Activated CD4-positive, alpha-beta T cell treated with anti-CD3 and anti-CD28 coated beads, Interleukin-2, amount 50 U/mL, for 16 hours (primary cell): ENCODE data around the gene NOP9.
"Not testable (repeated sequence)": the region's sequence is repeated elsewhere in the genome, so short reads cannot be mapped to it uniquely, and the experiment has no call there.

Experiments used
- DNase-seq: peaks from one replicate; pipeline ENCODE4 v3.0.0-alpha.2; 2020

Gene NOP9

DNA sequence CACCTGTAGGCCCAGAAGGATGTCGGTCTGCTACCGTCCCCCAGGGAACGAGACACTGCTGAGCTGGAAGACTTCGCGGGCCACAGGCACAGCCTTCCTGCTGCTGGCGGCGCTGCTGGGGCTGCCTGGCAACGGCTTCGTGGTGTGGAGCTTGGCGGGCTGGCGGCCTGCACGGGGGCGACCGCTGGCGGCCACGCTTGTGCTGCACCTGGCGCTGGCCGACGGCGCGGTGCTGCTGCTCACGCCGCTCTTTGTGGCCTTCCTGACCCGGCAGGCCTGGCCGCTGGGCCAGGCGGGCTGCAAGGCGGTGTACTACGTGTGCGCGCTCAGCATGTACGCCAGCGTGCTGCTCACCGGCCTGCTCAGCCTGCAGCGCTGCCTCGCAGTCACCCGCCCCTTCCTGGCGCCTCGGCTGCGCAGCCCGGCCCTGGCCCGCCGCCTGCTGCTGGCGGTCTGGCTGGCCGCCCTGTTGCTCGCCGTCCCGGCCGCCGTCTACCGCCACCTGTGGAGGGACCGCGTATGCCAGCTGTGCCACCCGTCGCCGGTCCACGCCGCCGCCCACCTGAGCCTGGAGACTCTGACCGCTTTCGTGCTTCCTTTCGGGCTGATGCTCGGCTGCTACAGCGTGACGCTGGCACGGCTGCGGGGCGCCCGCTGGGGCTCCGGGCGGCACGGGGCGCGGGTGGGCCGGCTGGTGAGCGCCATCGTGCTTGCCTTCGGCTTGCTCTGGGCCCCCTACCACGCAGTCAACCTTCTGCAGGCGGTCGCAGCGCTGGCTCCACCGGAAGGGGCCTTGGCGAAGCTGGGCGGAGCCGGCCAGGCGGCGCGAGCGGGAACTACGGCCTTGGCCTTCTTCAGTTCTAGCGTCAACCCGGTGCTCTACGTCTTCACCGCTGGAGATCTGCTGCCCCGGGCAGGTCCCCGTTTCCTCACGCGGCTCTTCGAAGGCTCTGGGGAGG is 11.3 kb downstream of the NOP9 start, which contains the start of gene LTB4R:
LTB4R (plus strand) TSS at position 857 of the 959 bp plus-strand sequence. CDS start 4,150 bp downstream, outside the sequence.
- DNase-seq: peak; percentile 69

DNA sequence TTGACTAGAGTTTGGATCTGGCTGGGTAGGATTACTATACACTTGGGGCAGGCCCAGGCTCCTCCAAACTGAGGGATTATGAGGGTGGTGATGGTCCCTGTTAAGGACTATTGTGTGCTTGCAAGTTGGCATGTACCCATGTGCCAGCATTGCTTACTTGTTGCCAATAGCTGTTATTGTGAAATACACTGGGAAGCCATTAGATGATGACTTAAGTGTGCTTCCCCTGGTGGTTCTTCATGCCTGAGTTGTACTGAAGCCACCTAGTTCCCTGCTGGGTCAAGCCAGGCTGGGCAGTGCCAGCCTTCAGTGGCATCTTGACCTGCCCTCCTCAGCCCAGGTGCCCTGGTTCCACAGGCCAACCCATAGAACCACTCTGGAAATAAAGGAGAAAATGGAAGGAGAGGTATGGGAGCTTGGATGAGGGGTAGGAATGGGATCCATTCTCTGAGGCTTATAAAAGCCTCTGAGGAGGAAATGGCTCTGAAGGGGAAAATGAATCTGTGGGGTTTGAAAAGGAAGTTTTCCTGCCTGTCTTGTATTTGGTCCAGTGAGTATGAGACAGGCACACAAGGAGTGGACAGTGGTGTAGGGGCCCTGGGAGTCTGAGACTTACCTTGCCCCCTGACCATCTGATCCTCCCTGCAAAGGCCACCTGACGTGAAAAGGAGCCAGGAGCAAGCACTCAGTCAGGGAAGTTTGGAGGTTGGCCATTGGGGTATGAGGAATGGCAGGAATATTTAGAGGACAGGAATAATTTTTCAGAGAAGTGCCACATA is 12.4 kb downstream of the NOP9 start:
- DNase-seq: no peak

DNA sequence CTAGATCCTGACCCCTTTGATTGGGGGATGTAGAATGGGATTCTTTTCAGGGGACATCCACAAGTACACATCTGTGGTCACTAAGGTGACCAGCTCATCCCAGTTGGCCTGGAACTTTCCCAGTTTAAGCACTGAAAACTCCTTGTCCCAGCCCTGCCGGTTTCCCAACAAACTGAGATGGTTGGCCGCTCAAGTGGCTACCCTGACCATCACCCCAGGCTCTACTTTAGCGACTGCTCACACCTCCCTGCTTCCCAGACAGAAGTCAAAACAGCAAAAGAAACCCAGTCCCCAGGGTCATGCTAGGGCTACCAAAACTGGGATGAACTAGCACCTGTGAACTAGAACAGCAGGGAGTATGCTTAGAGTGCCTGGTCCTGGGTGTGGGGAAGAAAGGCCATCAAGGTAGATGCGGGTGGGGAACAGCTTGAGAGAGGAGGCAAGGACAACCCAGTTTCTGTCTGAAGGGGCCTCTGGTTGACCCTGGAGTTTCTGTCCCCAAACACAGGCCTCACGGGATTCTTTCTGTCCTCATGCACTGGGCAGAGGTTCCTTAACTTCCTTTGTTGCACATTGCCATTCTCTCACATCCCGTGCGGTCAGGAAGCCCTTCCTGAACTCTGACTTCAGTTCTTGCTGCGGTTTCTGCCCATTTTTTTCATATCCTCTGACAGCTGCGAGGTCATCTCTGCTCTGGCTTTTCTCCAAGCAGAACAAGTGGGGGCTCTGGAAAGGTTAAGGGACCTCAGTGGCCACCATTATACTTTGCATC is 13.3 kb downstream of the NOP9 start:
- peak; percentile 72 for DNase-seq

DNA sequence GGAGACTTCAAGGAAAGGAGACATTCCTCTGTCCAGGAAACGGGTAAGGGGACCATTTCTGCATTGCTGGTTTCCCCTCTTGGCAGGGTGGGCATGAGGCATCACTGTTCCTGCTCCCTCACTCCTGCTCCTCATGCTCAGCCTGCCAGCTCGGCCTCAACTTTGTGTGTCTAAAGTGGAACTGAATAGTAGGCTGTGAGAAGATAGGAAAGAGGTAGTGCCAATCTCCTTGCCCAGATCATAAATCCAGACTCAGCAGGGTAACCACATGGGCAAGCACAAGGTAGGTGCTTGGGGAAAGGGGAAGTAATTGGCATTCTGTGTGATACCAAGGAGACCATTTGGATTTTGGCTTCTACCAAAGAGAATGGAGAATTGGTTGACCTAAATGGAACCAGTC is 14.3 kb downstream of the NOP9 start:
- no peak for DNase-seq

DNA sequence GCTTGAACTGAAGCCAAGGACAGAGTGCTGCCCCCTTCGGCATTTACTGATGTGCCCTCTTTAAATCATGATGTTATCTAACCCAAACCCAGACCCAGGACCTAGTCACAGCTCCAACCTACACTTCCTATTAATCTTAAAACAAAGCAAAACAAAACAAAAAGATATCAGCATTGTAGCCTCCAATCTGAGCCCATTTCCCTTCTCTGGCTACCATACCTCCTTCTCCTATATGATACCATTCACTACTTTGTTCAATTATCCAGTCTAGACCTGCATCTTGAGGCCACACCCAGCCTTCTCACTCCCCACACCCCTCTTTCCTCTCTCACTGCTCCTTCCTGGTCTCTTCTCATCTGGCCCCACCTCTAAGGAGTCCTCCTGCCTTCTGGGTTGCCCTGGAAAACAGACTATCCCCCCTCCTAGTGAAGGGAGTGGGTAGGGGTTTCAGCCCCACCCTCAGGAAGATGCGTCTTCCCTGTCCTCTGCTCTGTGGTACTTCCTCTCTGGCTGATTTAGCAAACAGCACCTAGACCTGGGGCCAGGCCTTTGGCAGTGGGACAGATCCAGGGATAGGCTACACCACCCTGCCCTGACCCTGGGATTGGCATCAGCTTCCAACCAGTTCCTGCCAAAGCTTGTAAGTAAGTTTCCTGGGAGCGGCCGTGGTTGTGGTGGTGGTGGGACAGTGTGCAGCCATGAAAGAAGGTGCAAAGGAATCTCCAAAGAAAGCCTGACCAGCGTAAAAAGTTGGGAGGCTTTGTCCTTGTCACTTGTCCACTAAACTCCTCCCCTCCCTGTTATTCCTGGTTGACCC is 14.9 kb downstream of the NOP9 start:
- DNase-seq: no peak

DNA sequence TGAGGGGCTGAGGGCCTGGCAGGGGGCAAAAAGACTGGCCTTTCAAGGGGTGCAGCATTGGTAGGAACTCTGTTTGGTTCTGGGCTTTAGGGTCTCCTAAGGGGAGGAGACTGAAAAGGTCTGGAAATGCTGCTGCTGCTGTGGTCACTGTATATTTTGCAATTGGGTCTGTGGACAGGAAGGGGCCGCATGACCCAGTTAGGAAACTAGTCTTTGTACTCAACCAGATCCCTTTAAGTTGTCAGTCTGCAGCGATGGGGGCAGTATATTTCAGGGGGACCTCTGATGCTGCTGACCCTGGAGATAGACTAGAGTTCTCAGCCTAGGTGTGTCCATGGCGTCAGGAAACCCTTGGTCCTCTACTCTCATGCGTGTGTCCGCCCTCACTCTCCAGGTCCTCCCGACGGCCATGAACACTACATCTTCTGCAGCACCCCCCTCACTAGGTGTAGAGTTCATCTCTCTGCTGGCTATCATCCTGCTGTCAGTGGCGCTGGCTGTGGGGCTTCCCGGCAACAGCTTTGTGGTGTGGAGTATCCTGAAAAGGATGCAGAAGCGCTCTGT is 15.7 kb downstream of the NOP9 start:
- DNase-seq: no peak

DNA sequence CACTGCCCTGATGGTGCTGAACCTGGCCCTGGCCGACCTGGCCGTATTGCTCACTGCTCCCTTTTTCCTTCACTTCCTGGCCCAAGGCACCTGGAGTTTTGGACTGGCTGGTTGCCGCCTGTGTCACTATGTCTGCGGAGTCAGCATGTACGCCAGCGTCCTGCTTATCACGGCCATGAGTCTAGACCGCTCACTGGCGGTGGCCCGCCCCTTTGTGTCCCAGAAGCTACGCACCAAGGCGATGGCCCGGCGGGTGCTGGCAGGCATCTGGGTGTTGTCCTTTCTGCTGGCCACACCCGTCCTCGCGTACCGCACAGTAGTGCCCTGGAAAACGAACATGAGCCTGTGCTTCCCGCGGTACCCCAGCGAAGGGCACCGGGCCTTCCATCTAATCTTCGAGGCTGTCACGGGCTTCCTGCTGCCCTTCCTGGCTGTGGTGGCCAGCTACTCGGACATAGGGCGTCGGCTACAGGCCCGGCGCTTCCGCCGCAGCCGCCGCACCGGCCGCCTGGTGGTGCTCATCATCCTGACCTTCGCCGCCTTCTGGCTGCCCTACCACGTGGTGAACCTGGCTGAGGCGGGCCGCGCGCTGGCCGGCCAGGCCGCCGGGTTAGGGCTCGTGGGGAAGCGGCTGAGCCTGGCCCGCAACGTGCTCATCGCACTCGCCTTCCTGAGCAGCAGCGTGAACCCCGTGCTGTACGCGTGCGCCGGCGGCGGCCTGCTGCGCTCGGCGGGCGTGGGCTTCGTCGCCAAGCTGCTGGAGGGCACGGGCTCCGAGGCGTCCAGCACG is 16.4 kb downstream of the NOP9 start:
- no peak for DNase-seq

DNA sequence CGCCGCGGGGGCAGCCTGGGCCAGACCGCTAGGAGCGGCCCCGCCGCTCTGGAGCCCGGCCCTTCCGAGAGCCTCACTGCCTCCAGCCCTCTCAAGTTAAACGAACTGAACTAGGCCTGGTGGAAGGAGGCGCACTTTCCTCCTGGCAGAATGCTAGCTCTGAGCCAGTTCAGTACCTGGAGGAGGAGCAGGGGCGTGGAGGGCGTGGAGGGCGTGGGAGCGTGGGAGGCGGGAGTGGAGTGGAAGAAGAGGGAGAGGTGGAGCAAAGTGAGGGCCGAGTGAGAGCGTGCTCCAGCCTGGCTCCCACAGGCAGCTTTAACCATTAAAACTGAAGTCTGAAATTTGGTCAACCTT is 16.9 kb downstream of the NOP9 start:
- no peak for DNase-seq

DNA sequence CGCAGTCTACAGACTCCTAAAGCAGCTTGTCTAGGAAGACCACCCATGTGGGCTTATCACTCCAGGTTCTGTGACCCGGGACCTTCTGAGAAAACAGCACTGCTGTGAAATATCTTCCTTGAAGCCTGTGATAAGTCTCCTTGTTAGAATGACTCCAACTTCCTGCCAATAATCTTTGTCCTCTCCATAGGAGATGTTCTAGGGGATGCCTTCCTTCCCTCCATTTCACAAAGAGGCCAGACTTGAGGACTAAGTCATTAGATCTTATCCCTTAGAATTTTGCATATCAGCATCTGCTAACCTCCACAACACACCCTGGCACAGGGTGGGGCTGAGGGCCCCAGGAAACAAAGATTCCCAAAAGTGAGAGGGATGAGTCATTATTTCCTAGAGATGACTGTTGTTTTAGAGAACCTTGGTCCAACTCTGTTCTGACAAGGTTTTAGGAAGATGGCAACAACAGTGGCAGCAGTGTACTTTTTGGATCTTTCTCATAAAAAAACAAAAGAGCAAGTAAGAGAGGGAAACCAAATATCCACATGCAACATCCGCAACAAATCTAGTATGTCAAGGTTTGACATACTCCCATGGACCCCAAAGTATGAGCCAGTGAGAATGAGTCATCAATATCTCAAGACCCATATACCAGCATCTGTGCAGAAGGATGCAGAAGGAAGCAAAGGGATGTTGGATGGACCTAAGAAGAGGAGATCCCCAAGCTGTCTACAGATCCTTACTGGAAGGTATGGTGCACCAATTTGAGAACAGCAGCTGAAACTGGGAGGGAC is 17.7 kb downstream of the NOP9 start:
- no peak for DNase-seq

DNA sequence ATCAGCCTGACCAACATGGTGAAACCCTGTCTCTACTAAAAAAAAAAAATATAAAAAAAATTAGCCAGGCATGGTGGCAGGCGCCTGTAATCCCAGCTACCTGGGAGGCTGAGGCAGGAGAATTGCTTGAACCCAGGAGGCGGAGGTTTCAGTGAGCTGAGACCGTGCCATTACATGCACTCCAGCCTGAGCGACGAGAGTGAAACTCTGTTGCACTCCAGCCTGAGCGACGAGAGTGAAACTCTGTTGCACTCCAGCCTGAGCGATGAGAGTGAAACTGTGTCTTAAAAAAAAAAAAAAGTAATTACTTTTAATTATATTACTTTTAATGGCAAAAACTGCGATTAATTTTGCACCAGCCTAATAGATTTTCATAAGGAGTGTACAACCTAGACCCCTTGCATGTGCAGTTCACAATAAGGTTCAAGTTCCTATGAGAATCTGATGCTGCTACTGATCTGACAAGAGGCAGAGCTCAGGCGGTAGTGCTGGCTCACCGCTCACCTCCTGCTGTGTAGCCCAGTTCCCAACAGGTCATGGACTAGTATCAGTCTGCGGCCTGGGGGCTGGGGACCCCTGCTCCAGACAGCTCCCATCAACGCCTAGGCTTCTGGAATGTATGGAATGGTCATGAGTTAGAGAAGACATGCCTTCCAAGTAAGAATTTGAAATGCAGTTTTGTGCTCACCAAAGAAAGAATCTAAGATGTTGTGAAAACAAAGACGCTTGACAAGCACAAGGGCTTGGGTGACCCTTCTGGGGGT is 21.7 kb downstream of the NOP9 start:
- DNase-seq: no peak

DNA sequence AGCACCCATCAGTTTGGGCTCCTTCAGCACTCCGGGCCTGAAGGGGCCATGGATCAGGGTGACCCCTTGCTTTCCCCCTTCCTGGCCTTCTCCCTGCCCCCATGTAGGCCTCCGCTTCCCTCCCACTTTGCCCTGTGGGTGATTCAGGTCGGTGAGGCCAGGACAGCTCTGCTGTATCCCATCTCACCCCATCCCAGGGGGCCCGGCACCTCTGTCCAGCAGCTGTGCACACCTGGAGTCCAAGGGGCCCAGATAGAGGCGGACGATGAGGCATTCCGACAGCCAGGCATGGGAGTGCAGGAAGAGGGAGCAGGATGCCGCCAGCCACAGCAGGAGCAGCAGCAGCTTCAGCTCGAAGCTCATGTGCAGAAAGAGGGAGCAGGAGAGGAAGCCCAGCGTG is 23.0 kb downstream of the NOP9 start:
- no peak for DNase-seq

DNA sequence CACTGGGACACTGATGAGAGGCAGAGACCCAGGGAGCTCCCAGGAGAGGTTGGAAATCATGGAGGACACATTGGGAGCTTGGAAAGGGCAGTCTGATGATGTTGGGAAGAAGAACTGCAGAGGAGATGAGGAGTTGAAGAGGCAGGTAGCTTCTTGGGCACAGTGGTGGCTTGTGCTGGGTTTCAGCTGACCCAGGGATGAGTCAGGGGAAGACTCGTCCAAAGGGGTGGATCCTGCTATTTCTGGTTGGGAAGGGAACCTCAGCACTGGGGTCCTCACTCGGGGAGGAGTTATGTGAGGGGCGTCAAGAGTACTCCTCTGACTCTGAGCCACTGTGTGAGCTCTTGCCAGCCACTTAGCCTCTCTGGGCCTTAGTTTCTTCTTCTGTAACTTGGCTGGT is 23.7 kb downstream of the NOP9 start:
- no peak for DNase-seq

DNA sequence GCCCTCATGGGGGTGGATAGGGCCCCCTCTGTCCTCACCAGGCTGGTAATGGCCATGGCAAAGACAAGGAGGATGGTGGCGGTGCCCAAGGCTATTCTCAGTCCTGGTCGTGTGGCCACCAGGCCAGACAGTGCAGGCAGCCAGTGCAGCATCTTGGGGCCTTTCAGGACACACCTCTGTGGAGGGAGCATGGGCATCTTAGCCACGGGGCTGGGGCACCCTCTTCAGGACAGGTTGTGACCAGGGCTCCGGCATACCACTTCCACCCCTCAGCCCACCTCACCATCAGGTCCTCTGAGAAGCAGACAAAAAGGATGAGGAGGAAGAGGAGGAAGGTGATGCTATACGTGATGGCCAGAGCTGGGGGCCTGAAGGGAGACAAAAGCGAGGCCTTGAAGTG is 24.4 kb downstream of the NOP9 start:
- no peak for DNase-seq

DNA sequence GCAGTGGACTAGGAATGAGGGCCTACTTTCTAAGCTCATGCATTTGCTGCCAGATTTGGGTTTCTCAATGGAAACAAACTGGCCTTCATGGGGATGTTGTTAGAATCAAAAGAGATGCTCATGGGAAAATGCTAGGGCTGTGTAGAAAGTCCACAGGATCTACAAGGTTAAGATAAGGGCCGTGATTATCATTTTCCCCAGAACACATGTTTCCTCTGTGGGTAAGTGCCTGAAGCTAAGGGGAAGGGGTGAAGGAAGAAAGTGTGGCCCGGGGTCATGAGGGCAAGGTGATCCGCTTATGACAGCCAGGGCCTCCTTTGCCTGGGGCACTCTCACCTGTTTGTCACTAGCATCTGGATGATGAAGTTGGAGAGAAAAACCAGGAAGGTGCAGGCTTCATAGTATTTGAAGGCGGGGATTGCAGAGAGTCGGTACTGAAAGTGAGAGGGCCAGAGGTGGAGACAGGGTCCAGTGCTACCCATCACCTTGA is 25.4 kb downstream of the NOP9 start:
- no peak for DNase-seq

DNA sequence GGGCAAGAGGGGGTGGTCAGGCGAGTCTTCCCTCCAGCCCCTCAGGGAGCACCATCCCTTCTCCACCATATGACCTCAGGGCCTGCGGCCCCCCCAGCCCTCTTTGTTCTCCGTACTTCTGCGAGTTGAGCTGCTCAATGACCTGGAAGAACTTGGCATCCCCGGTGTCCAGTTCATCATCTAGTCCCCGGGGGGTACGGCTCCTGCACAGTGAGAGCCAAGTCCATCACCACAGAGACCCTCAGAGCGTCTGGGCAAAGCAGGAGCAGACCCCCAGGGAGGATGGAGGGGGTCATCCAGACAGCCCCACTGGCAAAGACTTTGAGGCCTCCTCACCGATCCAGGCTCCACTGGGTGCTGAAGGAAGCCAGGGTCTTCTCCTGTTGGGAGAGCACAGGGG is 26.3 kb downstream of the NOP9 start:
- DNase-seq: no peak

DNA sequence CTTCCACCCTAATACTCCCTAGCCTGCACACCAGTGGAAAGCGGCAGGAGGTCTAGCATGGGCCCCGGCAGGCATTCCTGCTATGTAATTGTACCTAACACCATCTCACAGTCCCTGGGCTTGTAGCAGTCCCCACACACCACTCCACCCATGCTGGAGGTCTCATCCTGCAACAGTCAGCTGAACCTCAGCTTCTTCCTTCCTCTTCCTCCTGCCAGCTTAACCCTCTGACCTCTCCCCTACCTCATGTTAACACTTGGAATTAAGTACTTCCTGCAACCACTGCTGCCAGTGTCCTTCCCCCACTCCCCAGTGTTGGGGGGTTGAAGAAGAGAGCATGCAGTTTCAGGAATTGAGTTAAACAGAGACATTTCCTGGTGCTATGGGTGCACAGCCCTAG is 27.7 kb downstream of the NOP9 start:
- DNase-seq: no peak

DNA sequence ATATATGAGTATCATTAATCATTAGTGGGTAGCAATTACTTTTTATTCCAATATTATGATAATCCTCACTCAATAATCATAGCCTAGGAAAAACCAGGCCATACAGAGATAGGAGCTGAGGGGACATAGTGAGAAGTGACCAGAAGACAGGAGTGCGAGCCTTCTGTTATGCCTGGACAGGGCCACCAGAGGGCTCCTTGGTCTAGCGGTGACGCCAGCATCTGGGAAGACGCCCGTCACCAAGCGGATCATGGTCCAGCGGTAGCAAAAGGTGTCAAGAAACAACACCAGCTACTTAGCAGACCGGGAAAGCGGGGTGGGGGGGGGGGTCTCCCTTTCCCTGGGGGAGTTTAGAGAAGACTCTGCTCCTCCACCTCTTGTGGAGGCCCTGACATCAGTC is 28.3 kb downstream of the NOP9 start:
- DNase-seq: not testable (repeated sequence)

DNA sequence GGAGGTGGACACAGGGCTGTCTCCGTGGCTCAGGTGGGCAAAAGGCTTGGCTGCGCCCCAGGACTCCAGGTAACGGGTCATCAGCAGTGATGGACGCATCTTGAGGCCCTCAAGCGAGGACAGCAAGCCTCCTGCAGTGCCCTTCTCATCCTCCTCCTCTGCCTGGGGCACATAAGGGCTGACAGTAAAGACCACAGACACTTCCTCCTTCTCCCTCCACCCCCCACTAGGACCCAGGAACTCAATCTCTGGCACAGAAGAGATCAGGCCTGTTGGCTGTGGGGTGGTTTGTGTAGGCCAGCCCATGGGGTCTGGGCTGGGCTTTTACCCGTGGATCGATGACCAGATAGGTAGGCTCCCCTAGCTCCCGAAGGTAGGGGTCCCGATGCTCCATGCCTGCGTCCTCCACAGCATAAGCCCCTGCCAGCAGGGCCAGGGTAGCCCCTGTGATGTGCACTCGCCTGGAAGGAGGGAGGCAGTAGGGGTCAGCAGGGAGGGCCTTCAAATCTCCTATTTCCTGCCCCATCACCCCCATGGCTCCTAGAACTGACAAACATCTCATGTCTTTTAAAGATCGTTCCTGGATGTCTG is 29.5 kb downstream of the NOP9 start:
- DNase-seq: no peak

DNA sequence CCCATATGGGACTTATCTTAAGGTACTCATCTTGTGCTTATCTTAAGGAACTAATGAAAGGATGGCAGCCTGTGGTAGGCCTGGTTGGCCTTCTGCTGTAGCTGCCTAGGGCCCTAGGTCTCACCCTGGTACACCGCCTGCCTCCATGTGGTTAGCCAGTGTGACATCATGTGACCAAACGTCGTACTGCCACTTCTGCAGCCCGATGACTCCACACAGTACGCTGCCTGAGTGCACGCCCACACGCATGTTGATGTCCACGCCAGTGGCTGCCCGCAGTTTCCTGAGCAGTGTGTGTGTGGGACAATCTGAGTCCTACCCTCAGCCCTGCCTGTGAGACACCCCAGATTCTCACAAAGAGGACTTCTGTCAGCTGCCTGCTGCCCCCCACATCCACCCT is 30.1 kb downstream of the NOP9 start:
- DNase-seq: peak; percentile 80
